Tibial artery (tissue), 4 donors: ENCODE results near the gene OSBPL2.

Experiments used
- DNase-seq, 2 donors: peaks; one replicate each; pipeline ENCODE4 v3.0.0-alpha.2; 2019
- H3K27ac ChIP-seq, 2 donors: fragments of 200-600 bp; sonication (generic) in 1 of 2; 1 replicate in 1 of 2; 2 replicates in 1 of 2; pipeline ENCODE4 v1.5.1; 2018 to 2019; ENCODE audit warnings: mild to moderate bottlenecking in 1 of 2
- H3K27me3 ChIP-seq, 2 donors: fragments of 200-600 bp; sonication (generic) in 1 of 2; one replicate each; pipeline versions ENCODE4 v1.5.1 to v1.6.0; 2016 to 2019
- H3K36me3 ChIP-seq, 3 donors: fragments of 200-600 bp; sonication (generic) in 2 of 3; one replicate each; pipeline ENCODE4 v1.5.1; 2016 to 2019; ENCODE audit warnings: mild to moderate bottlenecking in 2 of 3
- H3K4me1 ChIP-seq, 4 donors: fragments of 200-600 bp; sonication (generic) in 2 of 4; 1 replicate in 3 of 4; 2 replicates in 1 of 4; pipeline ENCODE4 v1.5.1; 2016 to 2019
- H3K4me3 ChIP-seq, 2 donors: fragments of 200-600 bp; sonication (generic) in 1 of 2; 1 replicate in 1 of 2; 2 replicates in 1 of 2; pipeline ENCODE4 v1.5.1; 2018 to 2019; ENCODE audit warnings: mild to moderate bottlenecking in 2 of 2
- H3K9me3 ChIP-seq, 3 donors: fragments of 200-600 bp; sonication (generic) in 1 of 3; one replicate each; pipeline ENCODE4 v1.5.1; 2016 to 2019
- intact Hi-C: fragments of 100-400 bp; cut with DNase I; formaldehyde crosslinking; loops from one replicate; pipeline ENCODE4 v1.15.0; 2023; ENCODE audit warnings: low total_unique reads
- TF ChIP-seq, protein P1 (sequence below), 2 experiments: fragments of 200-600 bp in 1 of 2; fragments of 450-650 bp in 1 of 2; IDR thresholded peaks; one replicate each; pipeline ENCODE4 v1.5.1; 2017 to 2019; ENCODE audit warnings: antibody characterized with exemption in 2 of 2, mild to moderate bottlenecking in 1 of 2, moderate library complexity in 1 of 2

OSBPL2 gene

DNA sequence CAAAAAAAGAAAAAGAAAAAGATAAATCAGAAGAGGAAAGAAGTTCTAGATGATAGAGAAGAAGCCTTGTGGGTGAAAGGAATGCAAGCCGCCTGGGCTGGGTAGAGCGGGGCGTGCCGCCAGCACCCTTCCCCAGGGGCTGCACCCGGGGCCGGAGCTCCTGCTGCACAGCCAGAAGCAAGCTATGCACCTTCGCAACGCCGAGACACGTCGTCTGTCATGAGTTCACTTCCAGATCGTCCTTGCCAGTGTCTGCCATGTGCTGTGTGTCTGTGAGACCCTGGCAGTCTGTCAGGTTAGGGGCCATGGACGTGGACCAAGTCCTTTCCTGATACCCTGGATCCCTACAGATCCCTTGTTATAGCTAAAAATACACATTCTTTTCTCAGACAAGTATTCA is 38.9 kb downstream of the OSBPL2 start:
- Histone ChIP-seq H3K27me3 (no peaks in the 10 kb centered on the region), H3K4me3 (no peak overlapping the region), H3K27ac (no peak overlapping the region), H3K9me3 (no peaks in the 10 kb centered on the region), H3K4me1 (no peaks in the 10 kb centered on the region), H3K36me3 (peaks cover 55 to 85% (median 60%) of the 10 kb centered on the region in 3 donors)
- intact Hi-C loops = no loop called here
- TF ChIP-seq, protein P1, sequence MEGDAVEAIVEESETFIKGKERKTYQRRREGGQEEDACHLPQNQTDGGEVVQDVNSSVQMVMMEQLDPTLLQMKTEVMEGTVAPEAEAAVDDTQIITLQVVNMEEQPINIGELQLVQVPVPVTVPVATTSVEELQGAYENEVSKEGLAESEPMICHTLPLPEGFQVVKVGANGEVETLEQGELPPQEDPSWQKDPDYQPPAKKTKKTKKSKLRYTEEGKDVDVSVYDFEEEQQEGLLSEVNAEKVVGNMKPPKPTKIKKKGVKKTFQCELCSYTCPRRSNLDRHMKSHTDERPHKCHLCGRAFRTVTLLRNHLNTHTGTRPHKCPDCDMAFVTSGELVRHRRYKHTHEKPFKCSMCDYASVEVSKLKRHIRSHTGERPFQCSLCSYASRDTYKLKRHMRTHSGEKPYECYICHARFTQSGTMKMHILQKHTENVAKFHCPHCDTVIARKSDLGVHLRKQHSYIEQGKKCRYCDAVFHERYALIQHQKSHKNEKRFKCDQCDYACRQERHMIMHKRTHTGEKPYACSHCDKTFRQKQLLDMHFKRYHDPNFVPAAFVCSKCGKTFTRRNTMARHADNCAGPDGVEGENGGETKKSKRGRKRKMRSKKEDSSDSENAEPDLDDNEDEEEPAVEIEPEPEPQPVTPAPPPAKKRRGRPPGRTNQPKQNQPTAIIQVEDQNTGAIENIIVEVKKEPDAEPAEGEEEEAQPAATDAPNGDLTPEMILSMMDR (IDR thresholded peaks at IDR 0.05) = no peak
- DNase-seq = no peak

DNA sequence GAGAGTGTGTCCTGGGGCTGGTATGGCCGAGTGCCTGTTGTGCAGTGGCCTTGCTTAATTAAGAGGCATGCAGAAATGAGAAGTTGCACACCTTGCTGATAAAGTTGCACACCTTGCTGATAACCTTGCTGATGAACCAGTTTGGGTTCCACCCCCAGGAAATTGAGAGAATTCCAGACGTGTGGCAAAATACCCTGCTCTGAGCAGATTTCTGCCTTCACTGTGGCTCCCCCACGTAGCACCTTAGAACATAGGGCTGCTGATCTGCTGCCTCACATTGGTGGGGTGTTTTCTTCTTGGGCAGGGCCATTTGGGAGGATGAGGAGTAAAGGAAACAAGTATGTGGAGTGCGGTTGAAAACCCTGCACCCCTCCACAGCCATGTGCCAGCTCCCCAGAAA is 42.0 kb downstream of the OSBPL2 start:
- no peak for DNase-seq
- no peaks in the 10 kb centered on the region for H3K9me3 ChIP-seq
- peaks cover 42 to 87% (median 66%) of the 10 kb centered on the region in 3 donors for H3K36me3 ChIP-seq
- TF ChIP-seq, protein P1 (IDR thresholded peaks at IDR 0.05) = no peak
- no peaks in the 10 kb centered on the region for H3K4me1 ChIP-seq
- H3K4me3 ChIP-seq = no peak overlapping the region
- intact Hi-C loops = no loop called here
- H3K27me3 ChIP-seq = no peaks in the 10 kb centered on the region
- H3K27ac ChIP-seq = no peak overlapping the region

DNA sequence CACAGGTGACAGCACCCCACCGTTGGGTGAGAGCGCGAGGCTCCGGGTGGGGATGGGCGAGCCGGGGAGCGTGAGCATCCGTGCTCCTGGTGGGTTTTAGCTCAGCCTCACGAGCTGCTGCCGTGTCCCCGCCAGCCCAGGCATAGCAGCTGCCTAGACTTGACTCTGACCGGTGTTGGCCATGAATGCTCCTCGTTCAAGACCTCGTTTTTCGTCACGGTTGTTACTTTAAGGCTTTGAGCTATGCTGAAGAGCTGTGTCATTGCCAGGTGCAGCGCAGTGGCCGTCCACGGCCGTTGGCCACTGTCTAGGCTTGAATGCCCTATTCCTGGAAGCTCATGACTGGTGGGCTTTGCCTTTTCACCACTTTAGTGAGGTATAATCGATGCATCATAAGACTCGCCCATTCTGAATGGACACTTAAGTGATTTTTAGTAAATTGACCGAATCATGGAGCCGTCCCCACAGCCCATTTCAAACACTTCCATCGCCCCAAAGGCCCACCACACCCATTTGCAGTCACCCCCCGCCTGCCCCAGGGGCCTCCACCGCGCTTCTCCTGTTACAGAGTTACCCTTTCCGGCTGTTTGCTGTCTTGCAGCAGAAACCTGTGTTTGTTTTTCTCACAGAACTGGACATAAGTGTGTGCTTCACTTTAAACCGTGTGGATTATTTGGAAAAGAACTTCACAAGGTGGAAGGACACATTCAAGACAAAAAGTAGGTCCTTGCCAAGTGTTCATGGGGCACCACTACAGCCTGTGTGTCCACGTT is 43.0 kb downstream of the OSBPL2 start:
- H3K4me3 ChIP-seq = no peak overlapping the region
- H3K4me1 ChIP-seq = no peaks in the 10 kb centered on the region
- no peaks in the 10 kb centered on the region for H3K9me3 ChIP-seq
- TF ChIP-seq, protein P1 (IDR thresholded peaks at IDR 0.05) = no peak
- intact Hi-C loops = no loop called here
- peaks cover 52 to 87% (median 73%) of the 10 kb centered on the region in 3 donors for H3K36me3 ChIP-seq
- H3K27ac ChIP-seq = no peak overlapping the region
- no peak for DNase-seq
- H3K27me3 ChIP-seq = no peaks in the 10 kb centered on the region

DNA sequence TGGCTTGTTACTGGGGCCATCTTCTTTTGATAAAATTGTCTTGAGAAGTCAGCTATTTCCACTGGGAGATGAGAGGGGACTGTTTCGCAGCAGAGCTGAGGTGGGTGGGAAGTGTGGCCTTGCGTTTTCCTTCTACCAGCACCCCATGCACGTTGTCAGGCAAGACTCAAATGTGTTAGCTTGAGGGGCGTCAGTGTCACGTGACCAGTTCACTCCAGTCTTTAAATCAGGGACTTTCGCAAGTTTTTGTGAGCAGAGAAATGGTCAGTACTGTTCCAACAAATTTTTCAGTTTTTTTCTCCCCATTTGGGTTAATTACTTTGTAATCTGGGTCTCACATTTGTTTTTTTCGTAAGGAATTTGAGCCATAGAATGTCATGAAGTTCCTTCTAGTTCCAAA is 43.8 kb downstream of the OSBPL2 start:
- H3K9me3 ChIP-seq = no peaks in the 10 kb centered on the region
- peaks cover 57 to 86% (median 76%) of the 10 kb centered on the region in 3 donors for H3K36me3 ChIP-seq
- no peaks in the 10 kb centered on the region for H3K27me3 ChIP-seq
- no peak for DNase-seq
- no peak overlapping the region for H3K27ac ChIP-seq
- intact Hi-C loops = no loop called here
- TF ChIP-seq, protein P1 (IDR thresholded peaks at IDR 0.05) = no peak
- no peak overlapping the region for H3K4me3 ChIP-seq
- no peaks in the 10 kb centered on the region for H3K4me1 ChIP-seq

DNA sequence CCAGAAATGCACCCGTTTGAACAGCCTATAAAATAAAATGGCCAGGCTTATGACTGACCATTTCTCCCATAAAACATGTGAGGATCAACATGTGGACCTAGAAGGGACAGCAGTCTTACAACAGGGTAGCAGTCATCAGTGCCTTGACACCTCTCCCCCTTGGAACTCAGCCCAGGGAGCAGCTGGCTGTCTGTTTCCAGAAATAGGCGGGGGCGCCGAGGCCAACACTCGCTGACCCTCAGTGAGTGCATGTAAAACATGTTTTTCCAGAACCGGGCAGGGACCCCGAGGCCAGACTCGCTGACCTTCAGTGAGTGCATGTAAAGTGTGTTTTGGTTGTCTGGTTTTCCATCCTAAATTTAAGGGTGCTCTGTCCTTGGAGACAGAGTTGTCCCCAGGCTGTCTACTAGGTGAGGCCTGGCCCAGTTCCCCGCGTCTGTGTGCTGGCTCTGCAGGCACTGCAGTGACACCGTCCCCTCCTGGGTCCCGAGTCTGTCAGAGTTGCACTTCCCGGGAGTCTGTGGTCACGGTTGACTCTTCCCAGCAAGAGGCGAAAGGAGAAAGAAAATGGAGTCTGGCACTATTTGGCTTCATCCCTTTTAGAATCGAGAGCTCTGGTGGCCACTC is 44.7 kb downstream of the OSBPL2 start:
- TF ChIP-seq, protein P1 (IDR thresholded peaks at IDR 0.05) = no peak
- Histone ChIP-seq H3K9me3 (no peaks in the 10 kb centered on the region), H3K4me1 (no peaks in the 10 kb centered on the region), H3K4me3 (no peak overlapping the region), H3K27ac (no peak overlapping the region), H3K36me3 (peaks cover 63 to 91% (median 83%) of the 10 kb centered on the region in 3 donors), H3K27me3 (no peaks in the 10 kb centered on the region)
- intact Hi-C loops = no loop called here
- no peak for DNase-seq
